Lower leg skin (tissue), 4 donors: Measurements from ENCODE around the gene SIK1. TPM values are rescaled to one million over a fixed set of nuclear protein-coding genes. Genes with fewer than 3 reads are reported as not detected.

Source experiments
- DNase-seq, 2 donors: peaks; one replicate each; pipeline ENCODE4 v3.0.0-alpha.2; 2019; ENCODE audit warnings: low spot score in 2 of 2
- H3K4me3 ChIP-seq: fragments of 200-600 bp; sonication (generic); 2 replicates; pipeline ENCODE4 v1.5.1; 2017; ENCODE audit warnings: mild to moderate bottlenecking, low read depth; ENCODE audit not compliant: poor library complexity, severe bottlenecking
- CTCF ChIP-seq, 3 donors: fragments of 450-650 bp; IDR thresholded peaks; one replicate each; pipeline ENCODE4 v1.5.1; 2016; ENCODE audit warnings: antibody characterized with exemption in 3 of 3, mild to moderate bottlenecking in 3 of 3, moderate library complexity in 2 of 3
- POLR2A ChIP-seq, 2 donors: fragments of 450-650 bp; IDR thresholded peaks; one replicate each; pipeline ENCODE4 v1.6.1; 2016 to 2017; ENCODE audit warnings: antibody characterized with exemption in 2 of 2, mild to moderate bottlenecking in 1 of 2, moderate library complexity in 1 of 2
- WGBS, 2 donors: methylation state at CpG; one replicate each; pipeline ENCODE4 v1.1.5; 2018; 5-methylcytosine and 5-hydroxymethylcytosine counted together
- intact Hi-C: fragments of 100-400 bp; cut with DNase I; formaldehyde crosslinking; loops from one replicate; pipeline ENCODE4 v1.15.0; 2023; ENCODE audit warnings: low total_unique reads
- total RNA-seq, 4 donors: library from RNA; depleted of rRNA; stranded (reverse); fragments of >200 nt; gene quantifications; one replicate each; pipeline ENCODE4 v1.1.0, GENCODE V29; 2016

SIK1 gene
- total RNA-seq, 4 donors from 2014 or later, result 22.1 to 190 (median 83.6) TPM

- TF ChIP-seq POLR2A (IDR thresholded peaks at IDR 0.05) (no peak), CTCF (IDR thresholded peaks at IDR 0.05) (no peak)
- intact Hi-C loops, result no loop called here
- DNase-seq, result no peak
- WGBS, 2 donors, result 44 to 58% methylated on average over 2 of the region's 2 CpGs
- no peak overlapping the region for H3K4me3 ChIP-seq
These were observed 55.9 kb downstream of the SIK1 start for GRCh38 chr21:43370888-43371570.

- no peak overlapping the region for H3K4me3 ChIP-seq
- TF ChIP-seq POLR2A (IDR thresholded peaks at IDR 0.05), result no peak
- no peak for TF ChIP-seq CTCF (IDR thresholded peaks at IDR 0.05)
- no peak for DNase-seq
- WGBS, 2 donors, result 28 to 37% methylated on average over 20 of the region's 20 CpGs
- intact Hi-C loops, result no loop called here
These were observed 56.8 kb downstream of the SIK1 start for GRCh38 chr21:43370091-43370658.

- DNase-seq, result no peak
- WGBS, 2 donors, result 35 to 51% methylated on average over 17 to 18 of the region's 18 CpGs
- intact Hi-C loops, result no loop called here
- TF ChIP-seq POLR2A (IDR thresholded peaks at IDR 0.05), result no peak
- no peak for TF ChIP-seq CTCF (IDR thresholded peaks at IDR 0.05)
- no peak overlapping the region for H3K4me3 ChIP-seq
These were observed 57.3 kb downstream of the SIK1 start for GRCh38 chr21:43369596-43370090.

GRCh38 chr21:43369124-43369523 lies 57.8 kb downstream of the SIK1 start:
- H3K4me3 ChIP-seq, result no peak overlapping the region
- TF ChIP-seq POLR2A (IDR thresholded peaks at IDR 0.05), result no peak
- no peak for TF ChIP-seq CTCF (IDR thresholded peaks at IDR 0.05)
- intact Hi-C loops, result no loop called here
- WGBS, 2 donors, result 23 to 27% methylated on average over 14 of the region's 14 CpGs
- DNase-seq, result peak in 1 of 2 donors; percentile 76

GRCh38 chr21:43368685-43369084 lies 58.2 kb downstream of the SIK1 start:
- 78 to 82% methylated on average over 6 of the region's 6 CpGs for WGBS, 2 donors

More at GRCh38 chr21:43368685-43369084, 58.2 kb downstream of the SIK1 start:
- no peak overlapping the region for H3K4me3 ChIP-seq
- DNase-seq, result no peak
- intact Hi-C loops, result no loop called here
- TF ChIP-seq CTCF (IDR thresholded peaks at IDR 0.05) (peak in 1 of 3 donors; percentile 16), POLR2A (IDR thresholded peaks at IDR 0.05) (no peak)
